HepG2 (cell line): ENCODE results near the gene ZNF22. TPM values are rescaled to one million over a fixed set of nuclear protein-coding genes. Genes with fewer than 3 reads are reported as not detected.
A peak's percentile ranks its signal among the peaks of the same experiment; 100 is the strongest.

Source experiments
- ATF4 ChIP-seq, 2 experiments: fragments of 450-650 bp in 1 of 2; sonication (generic) in 1 of 2; formaldehyde crosslinking; IDR thresholded peaks; 2 replicates each; pipeline versions ENCODE4 v1.5.0 to v1.8.0; 2020 to 2022; ENCODE audit warnings: mild to moderate bottlenecking in 1 of 2, missing genetic modification reagents in 1 of 2
- CAMTA2 ChIP-seq: sonication (generic); formaldehyde crosslinking; IDR thresholded peaks from 2 replicates; pipeline ENCODE4 v1.4.0; 2020; ENCODE audit warnings: mild to moderate bottlenecking, missing genetic modification reagents, borderline replicate concordance
- ETV5 ChIP-seq: IDR thresholded peaks from 2 replicates; pipeline ENCODE4 v1.6.1; 2018; ENCODE audit warnings: missing biosample characterization, missing genetic modification reagents, inconsistent platforms, borderline replicate concordance
- FOXK1 ChIP-seq: sonication (generic); formaldehyde crosslinking; IDR thresholded peaks from 2 replicates; pipeline ENCODE4 v1.4.0; 2020; ENCODE audit warnings: low read depth, missing genetic modification reagents, borderline replicate concordance
- HES4 ChIP-seq: sonication (generic); formaldehyde crosslinking; IDR thresholded peaks from 2 replicates; pipeline ENCODE4 v1.9.0; 2021; ENCODE audit warnings: mild to moderate bottlenecking, missing genetic modification reagents, borderline replicate concordance
- HNF1A ChIP-seq, 2 experiments: sonication (generic) in 1 of 2; formaldehyde crosslinking in 1 of 2; IDR thresholded peaks; 2 replicates each; pipeline versions ENCODE4 v1.4.0 to v1.6.1; 2016 to 2020; ENCODE audit warnings: borderline replicate concordance in 1 of 2, low read depth in 1 of 2, mild to moderate bottlenecking in 1 of 2, missing genetic modification reagents in 1 of 2
- HNRNPL ChIP-seq: fragments of 200-400 bp; formaldehyde crosslinking; IDR thresholded peaks from 2 replicates; pipeline ENCODE4 v1.6.1; 2017; ENCODE audit warnings: mild to moderate bottlenecking, low read depth, low read length
- IRX3 ChIP-seq: sonication (generic); formaldehyde crosslinking; IDR thresholded peaks from 2 replicates; pipeline ENCODE4 v1.8.1; 2023; ENCODE audit warnings: mild to moderate bottlenecking, low read depth, missing genetic modification reagents, borderline replicate concordance
- ISX ChIP-seq: sonication (generic); formaldehyde crosslinking; conservative IDR thresholded peaks from 2 replicates; pipeline ENCODE4 v1.5.0; 2020; ENCODE audit warnings: missing genetic modification reagents
- MIXL1 ChIP-seq: IDR thresholded peaks from 2 replicates; pipeline ENCODE4 v1.6.1; 2016
- PHF8 ChIP-seq: sonication (generic); formaldehyde crosslinking; IDR thresholded peaks from 2 replicates; pipeline ENCODE4 v1.5.0; 2020; ENCODE audit warnings: missing genetic modification reagents
- PITX1 ChIP-seq: sonication (generic); formaldehyde crosslinking; IDR thresholded peaks from 2 replicates; pipeline ENCODE4 v1.5.1; 2020; ENCODE audit warnings: mild to moderate bottlenecking, missing genetic modification reagents
- SIN3B ChIP-seq: fragments of 150-350 bp; IDR thresholded peaks from 2 replicates; pipeline ENCODE4 v1.6.1; 2014; ENCODE audit warnings: low read length
- ZFP1 ChIP-seq: IDR thresholded peaks from 2 replicates; pipeline ENCODE4 v1.6.1; 2016
- ZFX ChIP-seq: sonication (generic); formaldehyde crosslinking; IDR thresholded peaks from 2 replicates; pipeline ENCODE4 v1.4.0; 2020; ENCODE audit warnings: mild to moderate bottlenecking, low read depth, missing genetic modification reagents, moderate library complexity
- ZNF275 ChIP-seq: sonication (generic); formaldehyde crosslinking; IDR thresholded peaks from 2 replicates; pipeline ENCODE4 v1.8.0; 2022; ENCODE audit warnings: missing genetic modification reagents, mild to moderate bottlenecking, inconsistent platforms, borderline replicate concordance
- ZNF367 ChIP-seq: sonication (generic); formaldehyde crosslinking; IDR thresholded peaks from 2 replicates; pipeline ENCODE4 v1.4.0; 2020; ENCODE audit warnings: missing genetic modification reagents, borderline replicate concordance
- ZNF484 ChIP-seq: sonication (generic); formaldehyde crosslinking; IDR thresholded peaks from 2 replicates; pipeline ENCODE4 v1.5.1; 2020; ENCODE audit warnings: mild to moderate bottlenecking, low read depth, missing genetic modification reagents, borderline replicate concordance
- ZNF772 ChIP-seq: sonication (generic); formaldehyde crosslinking; IDR thresholded peaks from 2 replicates; pipeline ENCODE4 v1.5.0; 2020; ENCODE audit warnings: mild to moderate bottlenecking, missing genetic modification reagents
- ZSCAN20 ChIP-seq: sonication (generic); formaldehyde crosslinking; IDR thresholded peaks from 2 replicates; pipeline ENCODE4 v1.4.0; 2020; ENCODE audit warnings: missing genetic modification reagents, mild to moderate bottlenecking, borderline replicate concordance
- polyA plus RNA-seq, 8 experiments: library from polyadenylated mRNA; depleted of rRNA in 3 of 8; stranded (reverse) in 7 of 8; unstranded in 1 of 8; fragments of >200 nt; fragmentation: Illumina TruSeq in 4 of 8; extraction: Trizol in 4 of 8; gene quantifications; 2 replicates each; pipeline versions ENCODE4 v1.2.1 to v1.2.3, GENCODE V29; 2011 to 2016; ENCODE audit warnings: low read depth in 4 of 8, missing spikeins in 1 of 8, mixed read lengths in 1 of 8; ENCODE audit not compliant: insufficient read depth in 1 of 8
- total RNA-seq, 5 experiments: library from RNA; depleted of rRNA; stranded (reverse); fragments of >200 nt; fragmentation: Illumina TruSeq; extraction: Trizol; gene quantifications; 2 replicates each; pipeline ENCODE4 v1.2.3, GENCODE V29; 2016; ENCODE audit warnings: low read depth in 1 of 5

The ZNF22 gene
- total and polyA plus RNA-seq, 2 of the 13 experiments (the other 11 are each of a cell fraction or from before 2014, with no cell fraction given), result 0.40 to 1.3 TPM

- TF ChIP-seq ZNF484 (CRISPR knock-in tag), result no peak
- 0 out of 2 replicates have a peak, but pooled peaks have one; percentile 69 for TF ChIP-seq ZSCAN20 (CRISPR knock-in tag)
- no peak; the same call in 1 of the 2 replicates for TF ChIP-seq ZFX (CRISPR knock-in tag)
- TF ChIP-seq ETV5 (CRISPR knock-in tag), result 0 out of 2 replicates have a peak, but pooled peaks have one; percentile 13
- 0 out of 2 replicates have a peak, but pooled peaks have one; percentile 9 for TF ChIP-seq ZNF367 (CRISPR knock-in tag)
- TF ChIP-seq ISX (CRISPR knock-in tag), result no peak
- no peak for TF ChIP-seq IRX3
- TF ChIP-seq ZNF772, result no peak
- TF ChIP-seq PHF8 (CRISPR knock-in tag), result peak; percentile 37; the same call in 1 of the 2 replicates
- peak; percentile 21 for TF ChIP-seq ZFP1 (CRISPR knock-in tag)
- TF ChIP-seq SIN3B, result no peak
- TF ChIP-seq ZNF275 (CRISPR knock-in tag), result peak; percentile 35; the same call in 1 of the 2 replicates
- TF ChIP-seq MIXL1 (CRISPR knock-in tag), result peak; percentile 50; the same call in 1 of the 2 replicates
- no peak for TF ChIP-seq PITX1 (CRISPR knock-in tag)
- peak; percentile 49; the same call in 1 of the 2 replicates for TF ChIP-seq HES4
- 0 out of 2 replicates have a peak, but pooled peaks have one; percentile 50 for TF ChIP-seq HNRNPL
- TF ChIP-seq FOXK1, result no peak
- peak in 1 of 2 experiments; percentile 15; a peak in 2 of 4 replicates for TF ChIP-seq ATF4 (CRISPR knock-in tag; IDR thresholded peaks at IDR 0.05)
- no peak for TF ChIP-seq HNF1A (IDR thresholded peaks at IDR 0.05; ENCODE audit: low read depth)
- no peak for TF ChIP-seq HNF1A (CRISPR knock-in tag; IDR thresholded peaks at IDR 0.05; ENCODE audit: borderline replicate concordance)
- no peak for TF ChIP-seq CAMTA2 (CRISPR knock-in tag)
These were observed 24.1 kb upstream of the ZNF22 start (continued) for GRCh38 chr10:44976352-44977198.
